ENCODE results near the gene HACL1.

The HACL1 gene

GRCh38 chr3:15601399-15602145, at the start of gene HACL1, which contains the start of gene BTD:
HACL1 (minus strand) TSS chr3:15601569; CDS start chr3:15601463, 106 bp downstream.
BTD (plus strand) TSS chr3:15601745; CDS start chr3:15635440, 33,695 bp downstream.
- Mint-ChIP-seq H3K4me3 (peak within 1 kb of the TSS; percentile 99), H3K27me3 (ENCODE audit: low read depth) (no peaks in the 10 kb centered on the region), H3K27ac (peak within 1 kb of the TSS; percentile 98), H3K4me1 (ENCODE audit: low read depth) (peaks cover 27% of the 10 kb centered on the region), H3K36me3 (ENCODE audit: low read depth) (peaks cover 30% of the 10 kb centered on the region), H3K9me3 (peaks cover 6% of the 10 kb centered on the region)

DNA sequence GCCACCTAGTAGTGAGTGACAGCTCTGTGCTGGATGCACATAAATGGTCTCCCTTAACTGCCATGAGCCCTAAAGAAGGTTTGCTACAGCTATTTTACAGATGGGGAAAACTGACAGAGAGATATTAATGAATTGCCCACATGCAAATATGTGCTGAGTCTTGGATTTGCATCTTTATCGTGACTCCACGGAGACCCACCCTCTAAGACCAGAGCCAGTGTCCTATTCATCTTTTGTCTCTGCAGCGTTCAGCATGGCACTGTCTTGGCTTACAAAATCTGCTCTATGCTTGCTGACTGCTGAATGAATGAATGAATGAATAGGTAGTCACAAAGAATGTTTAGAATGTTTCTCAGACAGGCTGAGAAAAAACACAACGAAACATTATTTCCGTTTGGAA, 48.5 kb upstream of the HACL1 start:
- Mint-ChIP-seq H3K27ac (peak overlapping the region; percentile 27), H3K27me3 (ENCODE audit: low read depth) (peaks cover 23% of the 10 kb centered on the region), H3K4me1 (ENCODE audit: low read depth) (peaks cover 44% of the 10 kb centered on the region), H3K9me3 (peaks cover 11% of the 10 kb centered on the region), H3K4me3 (no peak overlapping the region), H3K36me3 (ENCODE audit: low read depth) (peaks cover 16% of the 10 kb centered on the region)

- H3K4me3 Mint-ChIP-seq, result no peak overlapping the region
- H3K4me1 Mint-ChIP-seq (ENCODE audit: low read depth), result peaks cover 44% of the 10 kb centered on the region
- peaks cover 9% of the 10 kb centered on the region for H3K9me3 Mint-ChIP-seq
- peak overlapping the region; percentile 27 for H3K27ac Mint-ChIP-seq
- peaks cover 16% of the 10 kb centered on the region for H3K36me3 Mint-ChIP-seq (ENCODE audit: low read depth)
- peaks cover 23% of the 10 kb centered on the region for H3K27me3 Mint-ChIP-seq (ENCODE audit: low read depth)
These were observed 48.0 kb upstream of the HACL1 start for GRCh38 chr3:15649341-15649740.

GRCh38 chr3:15647611-15648167, 46.3 kb upstream of the HACL1 start:
- Mint-ChIP-seq H3K4me3 (peak overlapping the region; percentile 58), H3K9me3 (peaks cover 4% of the 10 kb centered on the region), H3K27ac (peak overlapping the region; percentile 52), H3K36me3 (ENCODE audit: low read depth) (peaks cover 18% of the 10 kb centered on the region), H3K27me3 (ENCODE audit: low read depth) (peaks cover 22% of the 10 kb centered on the region), H3K4me1 (ENCODE audit: low read depth) (peaks cover 44% of the 10 kb centered on the region)

DNA sequence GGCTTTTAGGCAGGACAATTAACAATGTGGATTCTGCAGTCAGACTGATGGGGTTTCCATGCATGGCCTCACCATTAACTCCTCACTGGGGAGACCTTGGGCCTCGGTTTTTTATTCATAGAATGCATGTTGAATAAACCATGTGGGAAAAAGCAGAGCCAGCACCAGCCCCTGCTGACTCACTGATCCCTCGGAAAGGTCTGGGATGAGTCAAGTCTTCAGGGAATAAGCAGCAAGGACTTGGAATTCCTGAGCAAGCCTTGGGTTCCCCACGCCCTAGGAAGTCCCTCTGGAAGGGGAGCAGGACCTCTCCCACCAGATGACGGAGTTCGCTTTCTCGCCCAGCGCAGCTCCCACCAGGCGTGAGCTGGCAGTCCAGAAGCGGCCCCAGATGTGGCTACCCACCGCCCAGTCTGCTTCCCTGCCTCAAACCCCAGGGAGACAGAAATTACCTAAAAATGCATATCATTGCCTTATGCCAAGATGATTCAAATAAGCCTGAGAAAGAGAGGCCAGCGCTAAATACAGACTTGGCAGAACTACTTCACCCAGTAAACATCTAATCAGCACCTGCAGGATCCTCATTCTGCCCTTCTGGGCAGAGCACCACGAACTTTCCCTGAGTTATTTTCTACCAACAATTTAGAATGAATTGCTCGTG, 45.6 kb upstream of the HACL1 start:
- H3K9me3 Mint-ChIP-seq, result peaks cover 4% of the 10 kb centered on the region
- H3K4me3 Mint-ChIP-seq, result peak overlapping the region; percentile 58
- H3K4me1 Mint-ChIP-seq (ENCODE audit: low read depth), result peaks cover 46% of the 10 kb centered on the region
- peaks cover 18% of the 10 kb centered on the region for H3K36me3 Mint-ChIP-seq (ENCODE audit: low read depth)
- peaks cover 20% of the 10 kb centered on the region for H3K27me3 Mint-ChIP-seq (ENCODE audit: low read depth)
- peak overlapping the region; percentile 52 for H3K27ac Mint-ChIP-seq

- Mint-ChIP-seq H3K4me3 (no peak overlapping the region), H3K27me3 (ENCODE audit: low read depth) (peaks cover 12% of the 10 kb centered on the region), H3K4me1 (ENCODE audit: low read depth) (peaks cover 52% of the 10 kb centered on the region), H3K9me3 (peaks cover 4% of the 10 kb centered on the region), H3K27ac (peak overlapping the region; percentile 17), H3K36me3 (ENCODE audit: low read depth) (peaks cover 19% of the 10 kb centered on the region)
These were observed 44.6 kb upstream of the HACL1 start for GRCh38 chr3:15645740-15646501.

DNA sequence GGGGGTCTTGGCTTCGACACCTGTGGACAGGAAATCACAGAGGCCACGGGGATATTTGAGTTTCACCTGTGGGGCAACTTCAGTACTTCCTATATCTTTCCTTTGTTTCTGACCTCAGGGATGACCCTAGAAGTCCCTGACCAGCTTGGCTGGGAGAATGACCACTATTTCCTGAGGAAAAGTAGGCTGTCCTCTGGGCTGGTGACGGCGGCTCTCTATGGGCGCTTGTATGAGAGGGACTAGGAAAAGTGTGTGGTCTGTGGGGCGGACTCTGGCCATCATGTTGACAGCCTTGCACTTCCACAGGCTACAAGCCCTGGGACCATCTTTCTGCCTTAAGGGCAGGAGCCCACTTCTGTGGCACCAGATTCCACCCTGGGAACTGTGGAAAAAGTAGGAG, 43.9 kb upstream of the HACL1 start:
- Mint-ChIP-seq H3K27me3 (ENCODE audit: low read depth) (peaks cover 8% of the 10 kb centered on the region), H3K27ac (no peak overlapping the region), H3K4me3 (no peak overlapping the region), H3K4me1 (ENCODE audit: low read depth) (peaks cover 50% of the 10 kb centered on the region), H3K9me3 (peaks cover 4% of the 10 kb centered on the region), H3K36me3 (ENCODE audit: low read depth) (peaks cover 19% of the 10 kb centered on the region)

- H3K27me3 Mint-ChIP-seq (ENCODE audit: low read depth), result no peaks in the 10 kb centered on the region
- peaks cover 42% of the 10 kb centered on the region for H3K4me1 Mint-ChIP-seq (ENCODE audit: low read depth)
- H3K4me3 Mint-ChIP-seq, result no peak overlapping the region
- peaks cover 7% of the 10 kb centered on the region for H3K36me3 Mint-ChIP-seq (ENCODE audit: low read depth)
- H3K9me3 Mint-ChIP-seq, result no peaks in the 10 kb centered on the region
- H3K27ac Mint-ChIP-seq, result no peak overlapping the region
These were observed 37.5 kb upstream of the HACL1 start for GRCh38 chr3:15638891-15639262.

GRCh38 chr3:15638193-15638890, 37.0 kb upstream of the HACL1 start:
- Mint-ChIP-seq H3K9me3 (no peaks in the 10 kb centered on the region), H3K27ac (peak overlapping the region; percentile 73), H3K27me3 (ENCODE audit: low read depth) (no peaks in the 10 kb centered on the region), H3K4me3 (no peak overlapping the region), H3K36me3 (ENCODE audit: low read depth) (peaks cover 4% of the 10 kb centered on the region), H3K4me1 (ENCODE audit: low read depth) (peaks cover 42% of the 10 kb centered on the region)

DNA sequence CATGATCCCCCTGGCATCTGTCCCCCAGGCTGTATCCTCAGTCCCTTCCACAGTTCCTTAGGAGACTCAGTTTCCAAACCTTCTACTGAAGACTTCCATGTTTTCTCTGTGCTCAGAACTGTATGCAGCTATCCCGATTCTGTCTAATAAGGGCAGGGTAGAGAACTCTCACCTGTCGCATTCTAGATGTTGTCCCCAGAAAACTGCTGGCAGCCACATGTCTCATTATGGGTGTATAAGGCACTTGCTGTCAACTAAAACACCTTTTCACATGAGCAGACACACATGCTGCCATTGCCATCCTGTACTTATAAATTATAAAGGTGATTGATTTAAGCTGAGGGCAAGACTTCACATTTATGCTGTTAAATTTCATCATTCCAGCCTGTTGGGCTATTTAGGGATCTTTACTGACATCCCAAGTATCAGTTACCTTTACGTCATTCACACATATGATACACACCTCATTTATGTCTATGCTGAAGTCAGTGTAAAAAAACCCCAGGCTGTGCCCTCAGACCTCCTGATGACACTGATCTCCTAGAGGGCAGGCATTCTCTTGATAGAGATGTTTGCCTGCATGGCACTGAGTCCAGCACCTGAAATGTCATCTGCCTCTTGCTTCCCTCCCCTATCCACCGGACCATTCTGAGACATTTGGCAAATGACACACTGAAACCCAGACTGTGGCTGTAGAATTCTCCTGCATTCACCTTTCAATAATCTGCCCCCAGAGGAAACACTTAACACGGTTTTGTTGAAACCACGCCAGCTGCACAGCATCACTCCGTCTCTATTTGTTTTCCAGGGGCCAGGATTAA, 36.0 kb upstream of the HACL1 start:
- Mint-ChIP-seq H3K27ac (peak overlapping the region; percentile 73), H3K36me3 (ENCODE audit: low read depth) (peaks cover 2% of the 10 kb centered on the region), H3K4me3 (peak overlapping the region; percentile 29), H3K9me3 (no peaks in the 10 kb centered on the region), H3K27me3 (ENCODE audit: low read depth) (no peaks in the 10 kb centered on the region), H3K4me1 (ENCODE audit: low read depth) (peaks cover 42% of the 10 kb centered on the region)

DNA sequence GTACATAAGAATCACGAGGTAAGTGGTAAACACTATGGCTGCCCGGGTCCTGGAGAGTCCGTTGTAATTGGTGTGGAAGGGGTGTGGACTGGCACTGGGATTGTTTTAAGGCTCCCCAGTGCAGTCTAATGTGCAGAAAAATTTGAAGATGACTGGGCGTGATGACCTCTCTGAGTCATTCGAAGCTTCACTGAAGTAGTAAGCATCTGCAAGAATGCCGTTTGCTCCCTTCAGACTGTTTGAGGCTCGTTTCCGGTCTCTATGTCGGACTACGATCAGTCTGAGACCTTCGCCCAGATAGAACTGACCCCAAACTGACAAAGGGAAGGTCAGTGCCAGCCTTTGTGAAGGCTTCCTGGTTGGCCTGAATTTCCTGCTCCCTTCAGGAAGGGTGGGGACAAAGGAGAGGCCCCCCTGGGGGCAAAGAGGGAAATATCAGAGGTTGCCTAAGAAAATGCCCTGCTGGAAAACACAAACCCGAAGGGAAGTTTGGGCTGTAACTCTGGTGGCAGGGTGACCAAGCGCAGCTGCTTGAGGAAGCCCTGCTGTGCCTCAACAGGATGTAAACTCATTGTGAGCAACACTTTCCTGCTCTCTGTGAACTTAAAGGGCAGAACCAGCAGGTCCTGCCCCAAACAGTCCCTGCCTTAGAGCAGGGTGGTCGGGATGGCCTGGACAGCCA, 34.8 kb upstream of the HACL1 start:
- no peaks in the 10 kb centered on the region for H3K9me3 Mint-ChIP-seq
- peak overlapping the region; percentile 14 for H3K4me3 Mint-ChIP-seq
- no peaks in the 10 kb centered on the region for H3K27me3 Mint-ChIP-seq (ENCODE audit: low read depth)
- H3K4me1 Mint-ChIP-seq (ENCODE audit: low read depth), result peaks cover 34% of the 10 kb centered on the region
- peak overlapping the region; percentile 57 for H3K27ac Mint-ChIP-seq
- no peaks in the 10 kb centered on the region for H3K36me3 Mint-ChIP-seq (ENCODE audit: low read depth)

- Mint-ChIP-seq H3K9me3 (no peaks in the 10 kb centered on the region), H3K27me3 (ENCODE audit: low read depth) (no peaks in the 10 kb centered on the region), H3K4me3 (no peak overlapping the region), H3K27ac (no peak overlapping the region), H3K4me1 (ENCODE audit: low read depth) (peaks cover 39% of the 10 kb centered on the region), H3K36me3 (ENCODE audit: low read depth) (no peaks in the 10 kb centered on the region)
These were observed 33.8 kb upstream of the HACL1 start for GRCh38 chr3:15635121-15635661.

- Mint-ChIP-seq H3K4me3 (no peak overlapping the region), H3K36me3 (ENCODE audit: low read depth) (no peaks in the 10 kb centered on the region), H3K4me1 (ENCODE audit: low read depth) (peaks cover 44% of the 10 kb centered on the region), H3K9me3 (no peaks in the 10 kb centered on the region), H3K27me3 (ENCODE audit: low read depth) (no peaks in the 10 kb centered on the region), H3K27ac (peak overlapping the region; percentile 8)
These were observed 33.3 kb upstream of the HACL1 start for GRCh38 chr3:15634671-15635070.

All from T-helper 1 cell treated with Interleukin-12 subunit alpha and Interleukin-12 subunit beta and Interleukin-4 antibody, amounts not matched to agents 30 μg/mL and 1 μg/mL, for 36 hours (primary cell).